ENCODE measurements around the gene AUP1. TPM values are rescaled to one million over a fixed set of nuclear protein-coding genes. Genes with fewer than 3 reads are reported as not detected.

Gene AUP1
- total and polyA plus RNA-seq, 12 donors: 88.5 to 527 (median 113) TPM

- H3K27ac ChIP-seq: peak overlapping the region in 3 of 5 donors; percentile 34 to 83 (median 50)
- peaks cover 18 to 60% of the 10 kb centered on the region in 2 donors for H3K4me1 ChIP-seq (replicated peaks in 1 of 2)
Observed at GRCh38 chr2:74502720-74503505, 26.6 kb downstream of the AUP1 start.

GRCh38 chr2:74502147-74502719 is 27.3 kb downstream of the AUP1 start:
- no peak for DNase-seq
- Histone ChIP-seq H3K27me3 (peaks cover 39% of the 10 kb centered on the region), H3K27ac (peak overlapping the region in 2 of 5 donors; percentile 50 to 83), H3K4me3 (peak overlapping the region in 2 of 4 donors; percentile 34 to 68), H3K36me3 (replicated peaks in 1 of 2) (peaks cover 0 to 12% of the 10 kb centered on the region in 2 donors), H3K4me1 (replicated peaks in 1 of 2) (peaks cover 19 to 65% of the 10 kb centered on the region in 2 donors), H3K9me3 (replicated peaks in 1 of 3) (no peaks in the 10 kb centered on the region)
- TF ChIP-seq CTCF (IDR thresholded peaks at IDR 0.05) (no peak), POLR2A (IDR thresholded peaks at IDR 0.05) (no peak)
- WGBS, 4 donors: 24 to 43% (median 31%) methylated on average over 32 of the region's 32 CpGs
- intact Hi-C loops (cut with DNase I): no loop called here

More at GRCh38 chr2:74502720-74503505, 26.6 kb downstream of the AUP1 start:
- peak overlapping the region in 2 of 4 donors; percentile 34 to 68 for H3K4me3 ChIP-seq
- no peak for TF ChIP-seq POLR2A (IDR thresholded peaks at IDR 0.05)
- TF ChIP-seq CTCF (IDR thresholded peaks at IDR 0.05): no peak
- H3K9me3 ChIP-seq (replicated peaks in 1 of 3): no peaks in the 10 kb centered on the region
- DNase-seq: peak; percentile 70 to 86 (median 80)
- H3K36me3 ChIP-seq (replicated peaks in 1 of 2): peaks cover 0 to 12% of the 10 kb centered on the region in 2 donors
- 2 to 13% (median 7%) methylated on average over 25 to 67 of the region's 67 CpGs for WGBS, 4 donors
- H3K27me3 ChIP-seq: peaks cover 33% of the 10 kb centered on the region
- intact Hi-C loops (cut with DNase I): no loop called here

DNA sequence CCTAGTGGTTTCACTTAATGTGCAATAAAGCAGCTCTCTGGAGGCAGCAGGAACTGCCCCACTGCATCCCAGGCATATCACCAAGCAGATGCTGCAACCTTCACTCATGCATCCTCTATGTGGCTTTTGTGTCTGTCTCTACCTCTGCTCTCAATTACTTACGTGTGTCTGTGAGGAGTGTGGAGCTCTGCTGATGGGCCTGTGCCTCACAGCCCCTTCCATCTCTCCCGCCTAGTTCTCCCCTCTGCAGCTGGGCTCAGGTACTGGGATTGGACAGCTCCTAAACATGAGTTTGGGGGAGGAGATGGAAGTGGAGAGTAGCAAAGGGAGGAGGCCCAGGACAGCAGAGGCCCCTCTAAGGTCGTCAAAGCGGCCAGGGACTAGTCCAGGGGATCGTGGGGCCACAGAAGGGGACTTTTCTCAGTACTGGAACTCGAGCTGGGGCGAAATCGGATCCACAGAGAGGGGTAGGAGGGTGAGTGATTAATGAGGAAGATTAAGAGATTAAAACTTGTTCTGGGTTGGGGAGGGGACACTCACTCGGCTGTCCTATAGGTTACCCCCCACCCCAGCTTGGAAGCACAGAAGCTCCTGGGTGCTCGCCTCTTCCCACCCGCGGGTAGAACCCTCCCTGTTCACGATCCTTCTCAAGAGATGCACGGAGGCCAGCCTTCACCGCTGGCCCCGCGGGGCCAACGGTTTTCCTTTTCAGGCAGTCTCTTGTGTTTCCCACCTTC is 28.0 kb downstream of the AUP1 start:
- TF ChIP-seq POLR2A (IDR thresholded peaks at IDR 0.05) (no peak), CTCF (IDR thresholded peaks at IDR 0.05) (no peak)
- no peak for DNase-seq
- 78 to 87% (median 79%) methylated on average over 18 of the region's 18 CpGs for WGBS, 4 donors
- Histone ChIP-seq H3K36me3 (replicated peaks in 1 of 2) (peaks cover 0 to 12% of the 10 kb centered on the region in 2 donors), H3K27me3 (peaks cover 39% of the 10 kb centered on the region), H3K9me3 (replicated peaks in 1 of 3) (no peaks in the 10 kb centered on the region), H3K4me1 (replicated peaks in 1 of 2) (peaks cover 15 to 60% of the 10 kb centered on the region in 2 donors), H3K27ac (no peak overlapping the region), H3K4me3 (no peak overlapping the region)
- intact Hi-C loops (cut with DNase I): no loop called here

- Histone ChIP-seq H3K27ac (no peak overlapping the region), H3K36me3 (replicated peaks in 1 of 2) (peaks cover 0 to 10% of the 10 kb centered on the region in 2 donors), H3K9me3 (replicated peaks in 1 of 3) (no peaks in the 10 kb centered on the region), H3K4me1 (replicated peaks in 1 of 2) (peaks cover 6 to 51% of the 10 kb centered on the region in 2 donors), H3K4me3 (no peak overlapping the region), H3K27me3 (peaks cover 39% of the 10 kb centered on the region)
- intact Hi-C loops (cut with DNase I): no loop called here
- no peak for DNase-seq
- TF ChIP-seq POLR2A (IDR thresholded peaks at IDR 0.05): no peak
- TF ChIP-seq CTCF (IDR thresholded peaks at IDR 0.05): no peak
Observed at GRCh38 chr2:74500578-74500946, 28.9 kb downstream of the AUP1 start.
